Duodenal mucosa (tissue), 2 donors: ENCODE results near the gene FAM9A.

Source experiments
- H3K27ac ChIP-seq: one replicate; pipeline ENCODE4 v1.7.0; 2013; ENCODE audit warnings: low read depth, low read length
- H3K27me3 ChIP-seq, 2 donors: one replicate each; pipeline ENCODE4 v1.7.0; 2013; ENCODE audit warnings: low read length in 2 of 2, control low read depth in 1 of 2; ENCODE audit not compliant: insufficient read depth in 2 of 2, control insufficient read depth in 1 of 2
- H3K36me3 ChIP-seq, 2 donors: one replicate each; pipeline ENCODE4 v1.7.0; 2013; ENCODE audit warnings: low read length in 2 of 2, control low read depth in 1 of 2; ENCODE audit not compliant: insufficient read depth in 2 of 2, control insufficient read depth in 1 of 2
- H3K4me1 ChIP-seq, 2 donors: one replicate each; pipeline ENCODE4 v1.7.0; 2013; ENCODE audit warnings: low read length in 2 of 2, control low read depth in 1 of 2; ENCODE audit not compliant: insufficient read depth in 2 of 2, control insufficient read depth in 1 of 2
- H3K4me3 ChIP-seq, 2 donors: one replicate each; pipeline ENCODE4 v1.7.0; 2013; ENCODE audit warnings: low read length in 2 of 2, low read depth in 1 of 2
- H3K9ac ChIP-seq, 2 donors: one replicate each; pipeline ENCODE4 v1.7.0; 2013; ENCODE audit warnings: low read length in 2 of 2, low read depth in 1 of 2
- H3K9me3 ChIP-seq, 2 donors: one replicate each; pipeline ENCODE4 v1.7.0; 2013; ENCODE audit warnings: low read length in 2 of 2, control low read depth in 1 of 2; ENCODE audit not compliant: control insufficient read depth in 1 of 2

Gene FAM9A

DNA sequence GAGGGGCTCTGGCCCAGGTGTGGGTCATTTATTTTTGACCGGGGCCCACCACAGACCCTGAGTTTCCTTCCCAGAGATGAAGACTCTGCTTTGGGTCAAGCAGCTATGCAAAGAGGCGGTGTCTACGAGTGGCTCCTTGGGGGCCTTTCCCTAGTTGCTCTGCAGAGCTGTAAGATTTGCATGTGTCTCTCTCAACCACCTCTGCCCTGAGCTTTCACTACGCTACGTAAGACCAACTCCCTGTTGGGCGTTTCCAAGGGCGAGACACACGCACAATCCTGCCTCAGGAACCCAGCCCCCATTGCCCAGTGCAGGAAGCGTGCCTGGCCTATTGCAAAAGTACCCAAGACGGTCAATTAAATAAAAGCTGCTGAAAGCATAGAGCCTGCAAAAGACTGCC, 59.2 kb downstream of the FAM9A start:
- Histone ChIP-seq H3K9ac (no peak overlapping the region), H3K4me1 (no peaks in the 10 kb centered on the region), H3K9me3 (no peaks in the 10 kb centered on the region), H3K27ac (no peak overlapping the region), H3K36me3 (no peaks in the 10 kb centered on the region), H3K27me3 (no peaks in the 10 kb centered on the region), H3K4me3 (no peak overlapping the region)
